ENCODE data around the gene ACSF3. TPM values are rescaled to one million over a fixed set of nuclear protein-coding genes. Genes with fewer than 3 reads are reported as not detected.
A peak's percentile ranks its signal among the peaks of the same experiment; 100 is the strongest.

ACSF3 gene
- total RNA-seq, 4 donors from 2014 or later: 29.9 to 48.0 (median 40.3) TPM

- DNase-seq (ENCODE audit: low spot score in 2 of 2): no peak
- TF ChIP-seq EP300 (IDR thresholded peaks at IDR 0.05) (no peak), CTCF (IDR thresholded peaks at IDR 0.05) (no peak), POLR2A (IDR thresholded peaks at IDR 0.05) (no peak)
- H3K27ac ChIP-seq: no peak overlapping the region
- H3K9me3 ChIP-seq: peaks cover 0 to 5% (median 0%) of the 10 kb centered on the region in 4 donors
- peaks cover 0 to 35% (median 16%) of the 10 kb centered on the region in 4 donors for H3K4me1 ChIP-seq
- no peak overlapping the region for H3K4me3 ChIP-seq
- 78 to 85% methylated on average over 33 to 41 of the region's 41 CpGs for WGBS, 2 donors
- H3K36me3 ChIP-seq: peaks cover 0 to 60% (median 7%) of the 10 kb centered on the region in 3 donors
- no peaks in the 10 kb centered on the region for H3K27me3 ChIP-seq
Observed at GRCh38 chr16:89152831-89153700, 59.4 kb downstream of the ACSF3 start.

- H3K9me3 ChIP-seq: peaks cover 0 to 5% (median 0%) of the 10 kb centered on the region in 4 donors
Observed at GRCh38 chr16:89153848-89154271, 60.2 kb downstream of the ACSF3 start.

GRCh38 chr16:89154390-89155183 lies 60.9 kb downstream of the ACSF3 start:
- no peak for DNase-seq (ENCODE audit: low spot score in 2 of 2)
- no peak overlapping the region for H3K4me3 ChIP-seq
- peaks cover 0 to 44% (median 1%) of the 10 kb centered on the region in 3 donors for H3K36me3 ChIP-seq
- H3K27ac ChIP-seq: peak overlapping the region in 3 of 4 donors; percentile 36 to 81 (median 42)
- TF ChIP-seq CTCF (IDR thresholded peaks at IDR 0.05) (no peak), POLR2A (IDR thresholded peaks at IDR 0.05) (no peak), EP300 (IDR thresholded peaks at IDR 0.05) (no peak)
- H3K27me3 ChIP-seq: no peaks in the 10 kb centered on the region
- H3K4me1 ChIP-seq: peaks cover 0 to 35% (median 16%) of the 10 kb centered on the region in 4 donors
- no peaks in the 10 kb centered on the region for H3K9me3 ChIP-seq
- 74 to 75% methylated on average over 14 to 20 of the region's 24 CpGs for WGBS, 2 donors

More at GRCh38 chr16:89153848-89154271, 60.2 kb downstream of the ACSF3 start:
- Histone ChIP-seq H3K36me3 (peaks cover 0 to 52% (median 7%) of the 10 kb centered on the region in 3 donors), H3K4me3 (no peak overlapping the region), H3K4me1 (peaks cover 0 to 35% (median 16%) of the 10 kb centered on the region in 4 donors), H3K27me3 (no peaks in the 10 kb centered on the region), H3K27ac (no peak overlapping the region)
- TF ChIP-seq EP300 (IDR thresholded peaks at IDR 0.05): no peak
- no peak for TF ChIP-seq CTCF (IDR thresholded peaks at IDR 0.05)
- no peak for TF ChIP-seq POLR2A (IDR thresholded peaks at IDR 0.05)
- DNase-seq (ENCODE audit: low spot score in 2 of 2): no peak
- 90 to 94% methylated on average over 11 to 15 of the region's 19 CpGs for WGBS, 2 donors

- Histone ChIP-seq H3K9me3 (no peaks in the 10 kb centered on the region), H3K27me3 (no peaks in the 10 kb centered on the region), H3K27ac (peak overlapping the region in 3 of 4 donors; percentile 42 to 81 (median 65)), H3K4me1 (peaks cover 0 to 35% (median 16%) of the 10 kb centered on the region in 4 donors), H3K4me3 (no peak overlapping the region), H3K36me3 (peaks cover 0 to 38% (median 0%) of the 10 kb centered on the region in 3 donors)
- peak; percentile 43 to 73 for DNase-seq (ENCODE audit: low spot score in 2 of 2)
- 10 to 11% methylated on average over 18 to 19 of the region's 19 CpGs for WGBS, 2 donors
- TF ChIP-seq EP300 (IDR thresholded peaks at IDR 0.05) (peak in 1 of 2 donors; percentile 72), POLR2A (IDR thresholded peaks at IDR 0.05) (no peak), CTCF (IDR thresholded peaks at IDR 0.05) (no peak)
Observed at GRCh38 chr16:89155184-89155679, 61.6 kb downstream of the ACSF3 start.
